ENCODE results near the gene SCTR. TPM values are rescaled to one million over a fixed set of nuclear protein-coding genes. Genes with fewer than 3 reads are reported as not detected.

SCTR gene
- total and polyA plus RNA-seq, 2 donors (not counting 1 experiment from before 2014, with no cell fraction given): not detected

Other genes starting within 250 kb of the SCTR start
- 11.5 and 13.6 TPM in 2 replicates for gene C2orf76, start 157.6 kb downstream of the SCTR start, total RNA-seq
- 5.8 and 6.9 TPM in 2 replicates for gene C2orf76, start 157.6 kb downstream of the SCTR start, polyA plus RNA-seq
- 40.3 and 45.2 TPM in 2 replicates for gene DBI, start 157.5 kb downstream of the SCTR start, total RNA-seq
- gene DBI, start 157.5 kb downstream of the SCTR start, polyA plus RNA-seq: 69.4 and 81.8 TPM in 2 replicates
- gene TMEM37, start 92.6 kb downstream of the SCTR start, total RNA-seq: not detected in 2 replicates
- not detected in 2 replicates for gene TMEM37, start 92.6 kb downstream of the SCTR start, polyA plus RNA-seq
- not detected in 2 replicates for gene CFAP221, start 20.0 kb upstream of the SCTR start, total RNA-seq
- not detected in 2 replicates for gene CFAP221, start 20.0 kb upstream of the SCTR start, polyA plus RNA-seq
- 10.6 and 12.1 TPM in 2 replicates for gene TMEM177, start 154.7 kb upstream of the SCTR start, total RNA-seq
- gene TMEM177, start 154.7 kb upstream of the SCTR start, polyA plus RNA-seq: 2.8 and 5.2 TPM in 2 replicates
- 54.8 and 66.4 TPM in 2 replicates for gene PTPN4, start 235.4 kb upstream of the SCTR start, total RNA-seq
- 10.7 and 12.6 TPM in 2 replicates for gene PTPN4, start 235.4 kb upstream of the SCTR start, polyA plus RNA-seq